Measurements from ENCODE around the gene KLHDC8A.

Gene KLHDC8A

DNA sequence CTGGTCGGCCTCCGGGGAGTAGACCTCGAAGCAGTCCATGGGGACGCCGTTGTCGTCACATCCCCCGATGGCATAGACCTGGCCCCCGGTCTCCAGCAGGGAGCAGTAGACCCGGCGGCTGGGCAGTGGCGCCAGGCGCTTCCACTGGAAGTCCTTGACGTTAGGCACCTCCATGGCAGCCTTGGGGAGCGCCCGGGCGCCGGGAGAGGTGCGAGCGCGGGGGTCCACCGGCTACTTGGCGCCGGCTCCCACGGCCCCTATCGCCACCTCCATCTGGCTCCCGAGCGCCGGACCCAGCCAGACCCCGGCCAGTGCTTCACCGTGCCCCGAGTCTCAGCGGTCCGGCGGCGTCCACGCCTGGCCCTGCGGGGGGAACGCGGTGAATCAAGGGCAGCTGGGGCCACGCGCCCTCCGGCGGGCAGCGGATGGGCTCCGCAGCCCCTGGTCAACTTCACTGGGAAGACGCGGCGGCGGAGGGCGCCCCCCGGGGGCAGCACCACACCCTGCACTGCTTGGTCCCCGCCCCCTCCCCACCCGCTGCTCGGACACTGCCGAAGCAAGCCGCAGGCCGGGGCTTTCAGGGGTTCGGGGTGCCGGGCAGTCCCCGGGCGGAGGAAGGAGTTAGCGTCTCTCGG is 13.2 kb downstream of the KLHDC8A start:
- peak; percentile 43 to 59 for DNase-seq

DNA sequence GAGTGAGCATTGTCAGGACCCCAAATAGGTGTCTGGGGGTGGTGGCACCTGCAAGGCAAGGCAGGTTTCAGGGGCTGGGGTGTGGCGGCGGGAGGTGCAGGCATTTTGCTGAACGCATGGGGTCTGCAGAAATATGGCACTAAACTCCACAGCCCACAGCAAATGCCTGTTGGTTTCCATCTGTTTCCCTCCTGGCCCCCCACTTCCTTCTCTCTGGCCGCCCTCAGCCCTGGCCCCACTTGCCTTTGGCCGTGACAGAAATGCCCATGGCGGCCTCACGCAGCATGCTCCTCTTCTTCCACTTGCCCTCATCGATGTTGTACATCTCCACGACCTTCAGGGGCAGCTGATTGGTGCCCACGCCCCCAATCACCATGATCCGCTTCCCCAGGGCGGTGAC is 13.7 kb downstream of the KLHDC8A start:
- no peak for DNase-seq

DNA sequence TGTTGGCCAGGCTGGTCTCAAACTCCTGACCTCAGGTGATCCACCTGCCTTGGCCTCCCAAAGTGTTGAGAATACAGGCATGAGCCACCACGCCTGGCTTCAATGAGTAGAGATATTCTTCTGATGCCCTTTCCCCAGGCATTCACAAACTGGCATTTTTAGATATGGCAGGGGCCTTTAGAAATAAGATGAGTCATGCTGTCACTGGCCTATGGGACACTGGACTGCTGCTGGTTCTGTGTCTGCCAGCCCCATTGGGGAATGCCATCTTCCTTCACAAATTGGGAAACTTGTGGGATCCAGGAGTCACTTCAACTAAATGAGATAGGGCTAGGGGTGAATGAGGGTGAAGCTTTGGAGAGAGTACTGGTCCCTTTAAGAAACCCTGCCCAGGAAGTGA is 16.0 kb downstream of the KLHDC8A start:
- no peak for DNase-seq

DNA sequence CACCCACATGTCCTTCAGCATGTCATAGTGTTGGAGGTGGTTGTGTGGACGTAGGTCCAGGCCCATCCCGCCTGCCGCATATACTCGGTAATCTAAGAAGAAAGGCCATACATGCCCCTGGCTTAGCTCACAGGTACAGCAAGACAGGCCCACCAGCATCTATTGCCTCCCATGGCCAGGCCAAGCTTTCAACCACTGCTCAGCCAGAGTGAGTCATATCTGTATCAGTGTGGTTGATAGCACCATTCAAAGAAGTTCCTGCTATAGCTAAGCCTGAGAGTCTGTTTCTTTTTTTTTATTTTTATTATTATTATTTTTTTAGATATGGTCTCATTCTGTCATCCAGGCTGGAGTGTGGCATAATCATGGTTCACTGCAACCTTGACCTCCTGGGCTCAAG is 17.0 kb downstream of the KLHDC8A start:
- DNase-seq: no peak

DNA sequence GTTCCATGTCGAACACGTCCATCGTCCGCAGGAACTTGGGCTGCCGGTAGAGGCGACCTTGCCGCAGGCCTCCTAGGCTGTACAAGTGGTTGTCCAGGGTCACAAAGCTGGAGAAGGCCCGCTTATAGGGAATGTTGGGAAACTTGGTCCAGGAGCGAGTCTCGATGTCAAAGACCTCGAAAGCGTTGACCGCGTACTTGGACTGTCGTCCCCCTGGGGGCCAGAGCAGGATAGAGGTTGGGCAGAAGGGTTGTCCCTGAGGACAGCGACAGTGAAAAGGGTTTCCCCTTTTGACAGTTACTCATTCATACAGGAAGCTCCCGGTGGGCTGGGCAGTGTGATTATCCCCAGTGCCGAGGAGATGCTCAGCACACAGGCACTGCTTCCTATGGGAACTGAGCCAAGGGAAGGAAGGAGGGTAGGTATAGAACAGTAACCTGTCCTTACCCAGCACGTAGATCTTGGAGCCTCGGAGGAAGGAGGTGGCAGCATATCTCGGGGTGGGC is 17.5 kb downstream of the KLHDC8A start:
- DNase-seq: no peak

DNA sequence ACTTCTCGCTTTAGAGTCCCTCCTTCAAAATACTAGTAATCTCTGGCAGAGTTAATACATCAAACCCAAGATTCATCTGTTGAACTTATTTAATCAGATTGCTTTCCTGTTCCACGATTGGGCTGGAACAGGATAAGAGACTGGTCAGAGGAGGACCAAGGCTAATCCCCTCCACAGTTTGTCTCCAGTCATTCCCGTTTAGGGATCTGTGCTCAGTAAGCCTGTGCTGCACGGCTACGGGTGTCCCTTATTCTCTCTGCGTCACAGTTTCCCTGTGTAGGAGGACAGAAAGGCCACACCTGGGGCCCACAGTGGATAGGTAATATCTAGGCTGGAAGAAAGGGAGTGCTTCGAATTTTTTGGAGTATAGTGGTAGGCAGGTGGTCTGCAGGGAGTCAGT is 18.7 kb downstream of the KLHDC8A start:
- no peak for DNase-seq

DNA sequence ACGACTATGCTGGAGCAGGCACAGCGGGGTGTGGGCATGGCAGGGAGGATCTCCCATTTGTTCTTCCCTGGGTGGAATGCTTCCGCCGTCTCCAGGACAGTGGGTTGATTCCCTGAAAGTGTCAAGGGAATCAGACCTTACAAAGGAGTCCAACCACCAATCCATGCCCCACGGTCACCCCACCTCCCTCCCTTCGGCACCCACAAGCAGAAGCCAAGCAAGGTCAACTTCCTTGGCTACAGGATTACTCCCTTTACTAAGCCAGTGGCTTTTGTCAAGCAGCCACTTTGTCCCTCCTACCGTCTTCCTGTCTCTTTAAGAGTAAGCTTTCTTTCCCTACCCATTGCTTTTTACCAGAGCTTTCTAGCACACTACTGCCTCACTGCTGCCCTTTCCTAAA is 19.2 kb downstream of the KLHDC8A start:
- no peak for DNase-seq

DNA sequence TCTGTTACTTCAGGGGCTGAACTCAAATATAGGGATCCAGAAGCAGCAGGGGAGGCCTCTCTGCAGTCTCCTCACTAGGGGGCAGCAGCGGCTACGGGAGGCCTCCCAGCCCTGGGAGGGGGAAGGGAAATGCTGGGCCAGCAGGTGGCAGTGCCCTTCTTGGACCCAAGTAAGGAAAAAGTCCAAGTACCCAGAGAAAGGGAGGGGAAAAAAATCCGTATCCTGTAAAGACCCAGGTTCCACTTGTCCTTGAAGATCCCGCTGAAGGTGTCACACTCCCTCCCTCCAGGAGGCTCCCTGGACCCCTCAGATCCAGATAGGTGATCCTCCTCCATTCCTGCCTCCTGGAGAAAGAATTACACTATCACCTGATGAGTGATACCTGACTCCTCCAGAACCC is 21.0 kb downstream of the KLHDC8A start:
- DNase-seq: peak; percentile 66 to 81

DNA sequence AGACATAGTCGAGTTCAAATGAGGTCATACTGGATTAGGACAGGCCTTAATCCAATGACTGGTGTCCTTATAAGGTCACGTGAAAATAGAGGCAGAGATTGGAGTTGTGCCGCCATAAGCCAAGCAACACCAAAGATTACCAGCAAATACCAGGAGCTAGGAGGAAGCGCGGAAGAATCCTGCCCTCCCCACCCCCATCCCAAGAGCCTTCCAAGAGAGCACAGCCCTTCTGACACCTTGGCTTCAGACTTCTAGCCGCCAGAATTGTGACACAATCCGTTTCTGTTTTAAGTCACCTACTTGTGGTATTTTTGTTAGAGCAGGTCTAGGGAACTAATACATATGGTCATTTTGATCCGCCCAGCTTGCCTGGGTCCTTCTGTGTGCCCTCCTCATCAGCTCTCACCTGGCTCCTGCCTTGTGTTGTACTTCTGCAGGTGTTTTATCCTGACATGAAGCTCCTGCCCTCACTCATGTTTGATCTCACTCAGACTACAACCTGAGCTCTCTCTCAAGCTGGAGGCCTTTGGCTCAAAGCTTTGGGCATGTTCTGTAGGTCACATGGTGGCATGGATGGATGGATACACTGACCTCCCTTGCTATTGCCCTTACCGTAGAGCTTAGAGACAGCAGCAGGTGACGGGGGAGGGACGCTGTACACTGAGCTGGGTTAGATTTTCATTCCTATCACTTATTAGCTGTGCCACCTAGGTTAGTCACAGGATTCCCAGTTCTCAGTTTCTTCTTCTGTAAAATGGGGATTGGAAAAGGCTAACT is 24.5 kb downstream of the KLHDC8A start:
- DNase-seq: no peak

DNA sequence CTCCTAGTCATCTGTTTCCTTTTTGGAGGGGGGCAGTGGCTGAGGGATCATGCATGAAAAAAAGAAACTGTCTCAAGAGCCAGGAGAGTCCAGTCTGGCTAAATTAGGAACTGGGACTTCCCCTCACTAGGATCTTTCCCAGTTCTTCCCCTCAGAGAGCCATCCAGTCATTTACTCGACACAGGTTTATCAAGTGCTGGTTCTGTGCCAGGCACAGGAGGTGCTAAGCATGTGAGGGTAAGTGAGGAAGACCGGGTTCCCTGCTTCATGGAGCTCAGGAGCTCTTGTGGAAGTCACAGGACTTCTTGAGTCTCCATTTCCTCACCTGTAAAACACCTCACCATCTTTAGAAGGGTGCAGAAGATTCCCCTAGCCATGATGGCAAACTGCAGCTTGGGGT is 26.6 kb downstream of the KLHDC8A start:
- no peak for DNase-seq

DNA sequence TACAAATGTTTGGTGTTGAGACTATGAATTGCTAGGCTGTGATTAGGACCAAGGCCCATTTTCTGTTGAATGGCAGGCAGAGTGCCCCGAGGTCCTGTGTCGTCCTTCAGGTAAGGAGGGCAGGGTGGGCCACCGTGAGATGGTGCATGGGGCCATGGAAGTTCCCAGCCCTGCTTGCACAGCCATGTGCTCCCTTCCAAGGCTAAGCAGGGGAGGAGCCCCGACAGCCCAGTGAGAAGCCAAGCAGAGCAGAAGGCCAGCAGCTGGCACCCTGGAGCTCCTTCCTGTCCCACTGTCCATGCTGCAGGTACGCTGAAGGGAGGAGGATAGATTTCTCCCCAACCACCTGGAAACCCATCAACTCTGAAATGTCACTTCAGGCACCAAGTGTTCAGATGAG is 27.0 kb downstream of the KLHDC8A start:
- DNase-seq: no peak

DNA sequence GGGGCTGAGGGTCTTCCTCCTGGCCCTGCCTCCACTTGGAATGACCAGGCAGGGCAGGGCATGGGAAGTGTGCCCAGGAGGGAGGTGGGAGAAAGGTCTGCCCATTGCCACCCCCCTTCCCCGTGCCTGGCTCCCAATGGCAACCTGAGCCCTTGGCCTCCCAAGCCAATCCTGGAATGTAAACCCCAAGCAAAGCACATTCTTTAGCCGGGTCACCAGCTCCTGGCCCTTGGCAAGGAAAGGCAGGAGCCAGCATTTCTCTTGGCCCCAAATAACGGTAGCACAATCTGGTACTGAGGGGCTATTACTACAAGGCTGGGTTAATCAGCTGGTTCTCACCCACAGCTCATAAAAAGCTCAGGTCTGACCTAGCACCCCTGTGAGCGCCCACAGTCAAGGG is 28.2 kb downstream of the KLHDC8A start:
- DNase-seq: no peak

DNA sequence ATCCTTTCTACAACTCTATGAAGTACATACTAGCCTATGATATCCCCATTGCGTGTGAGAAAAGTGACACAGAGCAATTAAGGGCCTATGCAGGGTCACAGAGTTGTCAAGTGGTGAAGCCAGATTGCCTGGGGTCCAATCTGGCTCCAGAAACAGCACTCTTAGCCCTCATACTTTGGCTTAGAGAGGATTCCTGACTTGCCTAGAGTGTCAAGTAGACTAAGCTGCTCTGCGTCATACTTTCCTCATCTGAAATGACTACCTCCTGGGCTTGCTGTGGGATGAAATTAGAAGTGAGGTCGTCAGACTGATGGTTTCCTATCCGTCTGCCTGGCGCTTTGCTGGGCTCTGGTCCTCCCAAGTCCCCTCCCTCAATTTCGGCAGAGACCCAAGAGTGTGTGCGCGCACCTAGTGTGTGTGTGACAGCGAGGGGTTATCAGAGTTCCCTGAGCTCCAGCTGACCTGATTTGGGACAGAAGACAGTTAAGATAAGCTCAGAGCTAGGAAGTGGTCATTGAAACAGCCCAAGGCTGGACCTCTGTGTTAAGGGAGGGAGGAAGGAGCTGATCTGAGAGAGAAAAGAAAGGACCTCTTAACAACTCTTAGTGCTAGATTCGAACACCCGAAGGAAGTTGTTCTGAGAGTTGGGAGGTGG is 29.8 kb downstream of the KLHDC8A start:
- no peak for DNase-seq

DNA sequence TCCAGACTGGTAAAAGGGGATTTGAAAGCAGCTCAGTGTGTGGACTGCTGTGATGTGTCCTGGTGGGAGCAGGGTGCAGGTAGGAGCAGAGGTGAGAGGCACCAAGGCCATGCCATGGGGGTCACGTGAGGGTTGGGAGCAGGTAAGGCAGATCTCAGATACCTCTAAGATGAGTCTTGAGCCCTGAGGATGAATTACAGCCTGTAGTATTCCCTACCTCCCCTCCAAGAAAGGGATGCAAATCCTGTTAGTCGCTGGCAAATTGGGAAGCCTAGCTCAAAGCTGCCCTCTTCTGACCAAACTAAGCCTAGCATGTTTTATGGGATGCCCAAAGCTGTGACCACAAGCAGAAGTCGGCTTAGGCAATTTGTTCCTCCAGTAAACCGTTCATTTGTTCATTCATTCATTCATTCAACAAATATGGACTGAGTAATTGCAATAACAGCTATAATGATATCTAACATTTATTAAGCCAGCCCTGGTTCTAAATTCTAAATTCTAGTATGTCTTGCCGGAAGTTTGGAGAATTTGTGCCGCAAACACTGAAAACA is 31.3 kb downstream of the KLHDC8A start:
- peak in 1 of 2 experiments; percentile 37 for DNase-seq

DNA sequence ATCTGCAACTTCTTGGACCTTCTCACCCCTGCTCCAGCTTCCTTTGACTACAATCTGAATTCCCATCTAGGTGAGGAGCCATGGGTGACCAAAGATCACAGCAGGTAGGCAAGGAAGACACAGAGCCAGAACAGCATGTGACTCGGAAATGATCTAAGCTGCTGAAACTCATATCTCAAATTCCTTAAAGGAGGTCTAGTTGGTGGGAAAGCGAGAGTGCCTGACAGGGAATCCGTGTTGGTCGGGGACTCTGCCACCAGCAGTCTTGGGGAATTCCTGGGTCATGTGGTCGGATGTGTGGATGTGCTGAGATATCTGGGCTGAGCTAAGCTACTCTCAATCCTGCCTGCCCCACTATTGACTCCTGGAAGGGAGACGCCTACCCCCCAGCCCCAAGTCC is 31.9 kb downstream of the KLHDC8A start:
- DNase-seq: no peak

DNA sequence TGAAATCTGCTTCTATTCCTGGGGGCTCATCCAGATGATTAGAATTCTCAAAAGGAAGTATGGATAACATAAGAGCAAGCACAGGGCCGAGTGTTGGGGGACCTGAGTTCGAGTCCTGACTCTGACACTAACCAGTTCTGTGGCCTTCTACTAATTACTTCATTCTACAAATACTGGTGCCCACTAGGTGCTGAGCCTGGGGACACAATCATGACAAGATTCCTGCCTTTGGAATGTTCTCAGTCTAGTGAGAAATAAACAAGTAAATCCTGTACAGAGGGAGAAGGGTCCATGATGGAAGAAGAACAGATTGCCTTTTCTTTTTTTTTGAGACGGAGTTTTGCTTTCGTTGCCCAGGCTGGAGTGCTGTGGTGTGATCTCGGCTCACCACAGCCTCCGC is 32.9 kb downstream of the KLHDC8A start:
- no peak for DNase-seq

DNA sequence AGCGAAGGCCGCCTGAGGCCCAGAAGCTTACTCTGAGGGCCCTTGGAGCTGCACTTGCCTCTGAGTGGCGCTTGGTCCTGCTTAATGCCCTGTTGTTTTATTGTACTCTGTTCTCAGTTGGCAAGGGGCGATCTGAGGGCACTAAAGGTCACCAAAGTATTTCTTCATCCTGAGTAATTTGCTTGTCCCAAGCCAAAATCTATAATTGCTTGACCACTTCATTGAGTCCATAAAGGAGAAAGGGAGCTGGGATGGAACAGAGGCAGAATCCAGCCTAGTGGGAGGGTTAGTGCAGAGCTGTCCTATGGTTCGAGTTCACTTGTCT is 34.8 kb downstream of the KLHDC8A start:
- DNase-seq: no peak

DNA sequence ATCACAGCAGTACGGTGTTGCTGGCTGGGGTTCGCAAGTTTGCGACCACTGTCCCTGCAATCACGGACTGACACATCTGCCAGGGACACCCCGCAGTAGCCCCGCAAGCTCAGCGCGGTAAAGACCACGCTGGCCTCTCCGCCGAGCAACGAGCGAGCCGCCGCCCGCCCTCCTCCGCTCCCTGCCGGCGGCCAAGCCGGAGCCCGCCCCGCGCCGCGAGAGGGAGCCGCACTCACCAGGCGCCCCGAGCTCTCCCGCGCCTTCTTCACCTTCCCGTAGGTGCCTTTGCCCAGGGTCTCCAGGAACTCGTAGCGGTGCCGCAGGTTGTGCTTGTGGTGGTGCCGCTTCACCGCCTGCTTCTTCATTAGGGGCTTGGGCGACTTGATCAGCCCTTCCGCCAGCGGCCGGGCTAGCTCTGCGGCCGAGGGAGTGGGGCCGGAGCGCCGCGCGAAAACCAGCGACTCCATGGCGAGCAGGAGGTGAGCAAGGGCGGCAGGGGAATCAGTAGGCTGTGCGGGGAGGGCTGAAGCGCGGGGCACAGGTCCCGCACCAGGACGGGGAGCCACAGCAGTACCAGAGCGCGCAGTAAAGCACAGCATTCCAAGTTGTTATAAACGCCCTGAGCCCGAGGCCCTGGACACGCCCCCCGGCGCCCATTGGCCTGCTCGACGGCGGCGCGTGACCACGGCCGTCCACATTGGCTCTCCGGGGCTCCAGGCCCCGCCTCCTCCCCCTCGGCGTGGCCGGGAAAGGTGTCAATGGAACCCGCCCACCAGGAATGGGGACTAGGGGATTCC is 35.4 kb downstream of the KLHDC8A start, which contains the start of gene NUAK2:
Gene NUAK2, minus strand, starts transcription at position 584 of the 797 bp plus-strand sequence. Its CDS starts 117 bp downstream, at position 467.
- DNase-seq: peak; percentile 77 to 86

DNA sequence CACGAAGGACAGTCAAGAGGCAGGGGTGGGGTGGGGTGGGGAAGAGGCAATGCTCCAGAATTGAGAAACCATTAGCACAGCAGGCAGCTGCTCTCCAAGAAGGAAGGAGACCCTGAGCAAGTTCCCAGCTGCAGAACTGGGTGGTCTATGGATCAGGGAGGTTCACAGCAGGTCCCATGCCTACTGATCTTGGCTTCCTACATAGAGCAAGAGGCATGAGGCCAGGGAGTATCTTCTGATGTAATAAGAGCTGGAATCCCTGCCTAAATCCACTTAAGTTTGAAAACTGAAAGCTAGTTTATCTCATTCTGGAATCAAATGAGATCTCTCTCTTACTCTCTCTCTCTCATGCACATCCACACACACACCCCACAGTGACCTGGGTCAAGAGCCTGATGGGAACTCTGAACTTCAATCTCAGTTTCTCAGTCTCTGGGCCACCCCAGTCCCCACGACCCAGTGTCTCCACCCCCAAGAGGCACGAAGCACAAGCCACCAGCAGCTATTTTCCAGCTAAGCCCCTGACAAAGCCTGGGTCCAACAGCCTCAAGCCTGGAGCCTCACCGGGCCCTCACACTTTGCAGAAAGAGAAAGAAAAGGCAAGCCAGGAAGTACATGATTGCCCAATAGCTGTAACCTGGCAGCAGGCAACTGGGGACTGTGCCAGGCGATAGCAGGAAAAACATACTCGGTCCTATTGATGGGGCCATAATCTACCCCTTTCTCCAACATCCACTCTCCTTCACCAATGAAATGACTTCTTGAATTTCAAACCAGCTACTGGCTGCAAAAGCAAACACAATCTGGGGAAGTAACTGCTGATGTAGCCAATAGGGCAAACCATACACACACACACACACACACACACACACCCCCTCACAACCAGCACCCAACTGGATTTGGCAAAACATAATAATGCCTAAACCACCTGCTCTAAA is 37.4 kb downstream of the KLHDC8A start:
- DNase-seq: no peak

DNA sequence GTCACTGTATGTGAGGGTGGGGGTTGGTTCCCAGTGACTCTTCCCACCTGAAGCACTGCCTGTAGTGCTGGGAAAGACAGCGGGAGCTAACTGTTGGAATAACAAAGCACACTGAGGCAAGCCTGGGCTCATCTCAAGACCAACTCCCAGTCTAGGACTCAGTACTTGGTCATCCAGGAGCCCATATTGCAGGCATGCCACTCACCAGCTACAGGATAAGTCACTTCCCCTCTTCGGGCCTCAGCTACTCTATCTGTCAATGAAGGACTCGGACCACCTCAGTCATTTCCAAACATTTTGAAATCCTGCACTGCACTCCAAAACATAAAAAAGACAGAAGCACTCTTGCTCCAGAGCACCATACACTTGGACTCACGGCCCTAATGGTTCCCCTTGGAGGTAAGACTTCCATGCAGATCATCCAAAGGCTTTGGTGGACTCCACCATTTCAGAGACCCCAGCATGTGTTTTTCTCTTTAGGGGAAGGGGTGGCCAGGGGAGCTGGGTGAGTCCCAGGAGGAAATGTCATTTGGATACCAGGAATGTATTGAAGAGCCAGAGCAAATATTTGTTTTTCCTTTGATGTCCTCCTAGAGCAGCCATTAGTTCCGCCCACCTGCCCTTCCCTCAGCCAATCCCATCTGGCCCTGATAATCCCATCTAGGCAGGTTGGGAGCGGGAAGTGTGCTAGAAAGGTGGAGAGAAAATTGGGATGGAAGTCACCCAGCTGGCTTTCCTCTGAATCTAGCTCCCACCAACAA is 38.3 kb downstream of the KLHDC8A start:
- no peak for DNase-seq

Data from NCI-H1930 (cell line).